Measurements from ENCODE around the gene REC8.

The REC8 gene

GRCh38 chr14:24171422-24172260 is at the start of gene REC8:
Gene REC8, plus strand, starts transcription at chr14:24172080. Its CDS starts 473 bp downstream, at chr14:24172553.
- DNase-seq, result peak; percentile 80

GRCh38 chr14:24122416-24122815 is 49.5 kb upstream of the REC8 start:
- no peak for DNase-seq

- DNase-seq, result no peak
Measured at GRCh38 chr14:24122898-24123297, 49.0 kb upstream of the REC8 start.

- DNase-seq, result no peak
Measured at GRCh38 chr14:24123424-24124417, 48.2 kb upstream of the REC8 start.

GRCh38 chr14:24126939-24127338 is 44.9 kb upstream of the REC8 start:
- DNase-seq, result no peak

- no peak for DNase-seq
Measured at GRCh38 chr14:24127673-24128072, 44.2 kb upstream of the REC8 start.

- no peak for DNase-seq
Measured at GRCh38 chr14:24129410-24129998, 42.4 kb upstream of the REC8 start.

- DNase-seq, result no peak
Measured at GRCh38 chr14:24130380-24130716, 41.5 kb upstream of the REC8 start, which contains the start of gene FITM1. Gene FITM1, plus strand, starts transcription at chr14:24130659. Its CDS starts 905 bp downstream, at chr14:24131564.

GRCh38 chr14:24130717-24131548 is 40.9 kb upstream of the REC8 start:
- no peak for DNase-seq

- no peak for DNase-seq
Measured at GRCh38 chr14:24131549-24131966, 40.3 kb upstream of the REC8 start.

- DNase-seq, result peak; percentile 34
Measured at GRCh38 chr14:24132061-24132685, 39.7 kb upstream of the REC8 start.

GRCh38 chr14:24132976-24133375 is 38.9 kb upstream of the REC8 start:
- no peak for DNase-seq

GRCh38 chr14:24133735-24134134 is 38.1 kb upstream of the REC8 start:
- no peak for DNase-seq

- DNase-seq, result peak; percentile 24
Measured at GRCh38 chr14:24135584-24135833, 36.4 kb upstream of the REC8 start.

- peak; percentile 95 for DNase-seq
Measured at GRCh38 chr14:24135834-24136683, 35.8 kb upstream of the REC8 start, which contains the start of gene PSME1. Gene PSME1, plus strand, starts transcription at chr14:24136194. Its CDS starts 69 bp downstream, at chr14:24136263.

- peak; percentile 39 for DNase-seq
Measured at GRCh38 chr14:24136684-24137528, 35.0 kb upstream of the REC8 start.

GRCh38 chr14:24137529-24138395 is 34.1 kb upstream of the REC8 start:
- DNase-seq, result no peak

GRCh38 chr14:24138396-24139271 is 33.2 kb upstream of the REC8 start:
- DNase-seq, result no peak

All from activated CD4-positive, alpha-beta T cell treated with anti-CD3 and anti-CD28 coated beads for 48 hours (primary cell).